ENCODE data around the gene ERCC6L.
A peak's percentile ranks its signal among the peaks of the same experiment; 100 is the strongest.

The ERCC6L gene

GRCh38 chrX:72238721-72239475, at the start of gene ERCC6L:
TSS of gene ERCC6L (minus strand) at chrX:72239027. CDS start at chrX:72238911, 116 bp downstream.
- peak within 1 kb of the TSS; percentile 73 for H3K4me3 ChIP-seq (ENCODE audit: low read length)
- no peaks in the 10 kb centered on the region for H3K36me3 ChIP-seq (ENCODE audit: control insufficient read depth, insufficient read depth, low read length, severe bottlenecking)

GRCh38 chrX:72282302-72282701, 43.5 kb upstream of the ERCC6L start:
- no peaks in the 10 kb centered on the region for H3K36me3 ChIP-seq (ENCODE audit: control insufficient read depth, insufficient read depth, low read length, severe bottlenecking)
- no peak overlapping the region for H3K4me3 ChIP-seq (ENCODE audit: low read length)
- DNase-seq (ENCODE audit: low read depth), result no peak
- peaks cover 26% of the 10 kb centered on the region for H3K27me3 ChIP-seq (replicated peaks; ENCODE audit: control insufficient read depth, insufficient read depth, low read length)
- H3K9ac ChIP-seq (ENCODE audit: low read length), result no peak overlapping the region
- H3K9me3 ChIP-seq (ENCODE audit: control insufficient read depth, low read length), result no peaks in the 10 kb centered on the region
- no peaks in the 10 kb centered on the region for H3K4me1 ChIP-seq (ENCODE audit: control insufficient read depth, insufficient read depth, low read length)

More at GRCh38 chrX:72238721-72239475, at the start of gene ERCC6L:
- Histone ChIP-seq H3K27me3 (replicated peaks; ENCODE audit: control insufficient read depth, insufficient read depth, low read length) (peaks cover 10% of the 10 kb centered on the region), H3K4me1 (ENCODE audit: control insufficient read depth, insufficient read depth, low read length) (peaks cover 5% of the 10 kb centered on the region), H3K9me3 (ENCODE audit: control insufficient read depth, low read length) (no peaks in the 10 kb centered on the region), H3K9ac (ENCODE audit: low read length) (peak within 1 kb of the TSS; percentile 30)
- DNase-seq (ENCODE audit: low read depth), result peak; percentile 90

GRCh38 chrX:72280321-72280845, 41.6 kb upstream of the ERCC6L start:
- Histone ChIP-seq H3K9me3 (ENCODE audit: control insufficient read depth, low read length) (no peaks in the 10 kb centered on the region), H3K36me3 (ENCODE audit: control insufficient read depth, insufficient read depth, low read length, severe bottlenecking) (peaks cover 7% of the 10 kb centered on the region), H3K27me3 (replicated peaks; ENCODE audit: control insufficient read depth, insufficient read depth, low read length) (peaks cover 21% of the 10 kb centered on the region), H3K4me3 (ENCODE audit: low read length) (no peak overlapping the region), H3K4me1 (ENCODE audit: control insufficient read depth, insufficient read depth, low read length) (peaks cover 9% of the 10 kb centered on the region), H3K9ac (ENCODE audit: low read length) (no peak overlapping the region)
- DNase-seq (ENCODE audit: low read depth), result no peak

GRCh38 chrX:72276478-72276953, 37.7 kb upstream of the ERCC6L start:
- Histone ChIP-seq H3K9me3 (ENCODE audit: control insufficient read depth, low read length) (no peaks in the 10 kb centered on the region), H3K4me1 (ENCODE audit: control insufficient read depth, insufficient read depth, low read length) (peaks cover 40% of the 10 kb centered on the region)
- DNase-seq (ENCODE audit: low read depth), result no peak

GRCh38 chrX:72274526-72274925, 35.7 kb upstream of the ERCC6L start:
- Histone ChIP-seq H3K4me1 (ENCODE audit: control insufficient read depth, insufficient read depth, low read length) (peaks cover 55% of the 10 kb centered on the region), H3K36me3 (ENCODE audit: control insufficient read depth, insufficient read depth, low read length, severe bottlenecking) (peaks cover 65% of the 10 kb centered on the region), H3K4me3 (ENCODE audit: low read length) (peak overlapping the region; percentile 88), H3K9ac (ENCODE audit: low read length) (peak overlapping the region; percentile 96), H3K9me3 (ENCODE audit: control insufficient read depth, low read length) (no peaks in the 10 kb centered on the region), H3K27me3 (replicated peaks; ENCODE audit: control insufficient read depth, insufficient read depth, low read length) (peaks cover 9% of the 10 kb centered on the region)
- no peak for DNase-seq (ENCODE audit: low read depth)

More at GRCh38 chrX:72276478-72276953, 37.7 kb upstream of the ERCC6L start:
- peak overlapping the region; percentile 96 for H3K9ac ChIP-seq (ENCODE audit: low read length)
- H3K27me3 ChIP-seq (replicated peaks; ENCODE audit: control insufficient read depth, insufficient read depth, low read length), result peaks cover 10% of the 10 kb centered on the region
- H3K36me3 ChIP-seq (ENCODE audit: control insufficient read depth, insufficient read depth, low read length, severe bottlenecking), result peaks cover 46% of the 10 kb centered on the region
- peak overlapping the region; percentile 88 for H3K4me3 ChIP-seq (ENCODE audit: low read length)

- Histone ChIP-seq H3K9me3 (ENCODE audit: control insufficient read depth, low read length) (no peaks in the 10 kb centered on the region), H3K27me3 (replicated peaks; ENCODE audit: control insufficient read depth, insufficient read depth, low read length) (peaks cover under 1% of the 10 kb centered on the region), H3K36me3 (ENCODE audit: control insufficient read depth, insufficient read depth, low read length, severe bottlenecking) (peaks cover 73% of the 10 kb centered on the region), H3K4me3 (ENCODE audit: low read length) (peak overlapping the region; percentile 88), H3K9ac (ENCODE audit: low read length) (peak overlapping the region; percentile 96), H3K4me1 (ENCODE audit: control insufficient read depth, insufficient read depth, low read length) (peaks cover 63% of the 10 kb centered on the region)
- no peak for DNase-seq (ENCODE audit: low read depth)
Observed at GRCh38 chrX:72273718-72274117, 34.9 kb upstream of the ERCC6L start.

- Histone ChIP-seq H3K9ac (ENCODE audit: low read length) (no peak overlapping the region), H3K4me3 (ENCODE audit: low read length) (no peak overlapping the region), H3K9me3 (ENCODE audit: control insufficient read depth, low read length) (no peaks in the 10 kb centered on the region), H3K36me3 (ENCODE audit: control insufficient read depth, insufficient read depth, low read length, severe bottlenecking) (peaks cover 82% of the 10 kb centered on the region), H3K27me3 (replicated peaks; ENCODE audit: control insufficient read depth, insufficient read depth, low read length) (no peaks in the 10 kb centered on the region), H3K4me1 (ENCODE audit: control insufficient read depth, insufficient read depth, low read length) (peaks cover 72% of the 10 kb centered on the region)
- no peak for DNase-seq (ENCODE audit: low read depth)
Observed at GRCh38 chrX:72272868-72273267, 34.0 kb upstream of the ERCC6L start.

- Histone ChIP-seq H3K4me1 (ENCODE audit: control insufficient read depth, insufficient read depth, low read length) (peaks cover 72% of the 10 kb centered on the region), H3K27me3 (replicated peaks; ENCODE audit: control insufficient read depth, insufficient read depth, low read length) (no peaks in the 10 kb centered on the region), H3K36me3 (ENCODE audit: control insufficient read depth, insufficient read depth, low read length, severe bottlenecking) (peaks cover 91% of the 10 kb centered on the region), H3K9me3 (ENCODE audit: control insufficient read depth, low read length) (no peaks in the 10 kb centered on the region), H3K9ac (ENCODE audit: low read length) (peak overlapping the region; percentile 21), H3K4me3 (ENCODE audit: low read length) (no peak overlapping the region)
- no peak for DNase-seq (ENCODE audit: low read depth)
Observed at GRCh38 chrX:72271812-72272211, 33.0 kb upstream of the ERCC6L start.

GRCh38 chrX:72271091-72271788, 32.4 kb upstream of the ERCC6L start:
- peaks cover 72% of the 10 kb centered on the region for H3K4me1 ChIP-seq (ENCODE audit: control insufficient read depth, insufficient read depth, low read length)
- H3K9ac ChIP-seq (ENCODE audit: low read length), result peak overlapping the region; percentile 21
- peaks cover 91% of the 10 kb centered on the region for H3K36me3 ChIP-seq (ENCODE audit: control insufficient read depth, insufficient read depth, low read length, severe bottlenecking)
- no peak for DNase-seq (ENCODE audit: low read depth)
- H3K9me3 ChIP-seq (ENCODE audit: control insufficient read depth, low read length), result no peaks in the 10 kb centered on the region
- H3K27me3 ChIP-seq (replicated peaks; ENCODE audit: control insufficient read depth, insufficient read depth, low read length), result no peaks in the 10 kb centered on the region
- no peak overlapping the region for H3K4me3 ChIP-seq (ENCODE audit: low read length)

- H3K4me3 ChIP-seq (ENCODE audit: low read length), result no peak overlapping the region
- H3K36me3 ChIP-seq (ENCODE audit: control insufficient read depth, insufficient read depth, low read length, severe bottlenecking), result peaks cover 83% of the 10 kb centered on the region
- peaks cover 63% of the 10 kb centered on the region for H3K4me1 ChIP-seq (ENCODE audit: control insufficient read depth, insufficient read depth, low read length)
- H3K27me3 ChIP-seq (replicated peaks; ENCODE audit: control insufficient read depth, insufficient read depth, low read length), result no peaks in the 10 kb centered on the region
- DNase-seq (ENCODE audit: low read depth), result no peak
- peak overlapping the region; percentile 46 for H3K9ac ChIP-seq (ENCODE audit: low read length)
- no peaks in the 10 kb centered on the region for H3K9me3 ChIP-seq (ENCODE audit: control insufficient read depth, low read length)
Observed at GRCh38 chrX:72270316-72270866, 31.6 kb upstream of the ERCC6L start.
